GM12878 (cell line): ENCODE results near the gene KAT2B. TPM values are rescaled to one million over a fixed set of nuclear protein-coding genes. Genes with fewer than 3 reads are reported as not detected.

ENCODE experiments used
- CEBPZ ChIP-seq: fragments of 150-350 bp; IDR thresholded peaks from 2 replicates; pipeline ENCODE4 v1.6.1; 2016; ENCODE audit warnings: low read depth, low read length
- FOXM1 ChIP-seq: IDR thresholded peaks from 2 replicates; pipeline ENCODE4 v1.6.1; 2012; ENCODE audit warnings: low read depth, mild to moderate bottlenecking, inconsistent platforms, low read length, moderate library complexity
- IRF4 ChIP-seq: IDR thresholded peaks from 2 replicates; pipeline ENCODE4 v1.6.1; 2011; ENCODE audit warnings: low read depth, low read length
- RCOR1 ChIP-seq: conservative IDR thresholded peaks from 2 replicates; pipeline ENCODE4 v1.6.1; 2012; ENCODE audit warnings: low read depth, low read length, improper control_type of control experiment
- TCF12 ChIP-seq: IDR thresholded peaks from 2 replicates; pipeline ENCODE4 v1.6.1; 2011; ENCODE audit warnings: low read depth, mild to moderate bottlenecking, low read length
- TCF7 ChIP-seq: IDR thresholded peaks from 2 replicates; pipeline ENCODE4 v1.6.1; 2014; ENCODE audit warnings: antibody characterized with exemption, borderline replicate concordance
- polyA plus RNA-seq, 11 experiments: library from polyadenylated mRNA; depleted of rRNA in 4 of 11; unstranded in 6 of 11; stranded (reverse) in 5 of 11; fragments of >200 nt; fragmentation: Nextera tagmentation in 4 of 11; fragmentation: Illumina TruSeq in 1 of 11; extraction: Ambion mirVana in 4 of 11; extraction: Trizol in 1 of 11; gene quantifications; 1 replicate in 1 of 11; 2 replicates in 10 of 11; pipeline versions ENCODE4 v1.2.1 to v1.2.3, GENCODE V29; 2011 to 2016; ENCODE audit warnings: inconsistent platforms in 2 of 11, missing spikeins in 2 of 11, low read depth in 1 of 11
- total RNA-seq, 4 experiments: library from RNA; depleted of rRNA in 3 of 4; stranded (reverse); fragments of >200 nt in 3 of 4; fragmentation: Illumina TruSeq in 1 of 4; extraction: Trizol in 1 of 4; gene quantifications; 2 replicates each; pipeline versions ENCODE4 v1.2.1 to v1.2.3, GENCODE V29; 2013 to 2021
- TF ChIP-seq, protein P1 (sequence below): fragments of 450-650 bp; IDR thresholded peaks from 2 replicates; pipeline ENCODE4 v1.6.1; 2017; ENCODE audit warnings: low read depth, mild to moderate bottlenecking, moderate library complexity
- TF ChIP-seq, protein P2 (sequence below): IDR thresholded peaks from 2 replicates; pipeline ENCODE4 v1.6.1; 2011; ENCODE audit warnings: borderline replicate concordance, low read depth, mild to moderate bottlenecking, moderate library complexity, mixed read lengths, low read length; ENCODE audit not compliant: insufficient read depth; ENCODE audit errors: extremely low read length

The KAT2B gene
- total and polyA plus RNA-seq, 10 of the 15 experiments (the other 5 are each of a cell fraction or from before 2014, with no cell fraction given): 2.9 to 15.2 (median 10.2) TPM

DNA sequence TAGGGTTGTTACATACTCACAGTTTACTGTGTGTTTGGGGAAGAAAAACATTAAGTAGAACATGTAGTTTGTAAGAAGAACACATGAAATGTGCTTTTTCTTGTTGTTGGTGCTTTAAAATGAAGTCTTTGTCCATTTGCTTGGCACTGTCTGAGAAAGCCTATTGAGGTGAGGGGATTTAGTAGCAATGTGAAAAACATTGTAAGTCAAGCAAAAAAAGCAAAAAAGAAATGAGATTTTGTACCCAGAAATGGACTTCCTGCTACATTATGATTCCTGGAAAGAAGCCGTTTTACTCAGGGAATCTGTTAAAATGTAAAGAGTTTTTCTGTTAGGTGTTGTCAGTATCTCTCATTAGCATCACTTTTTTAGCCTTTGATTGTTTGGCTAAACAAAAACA is 59.9 kb downstream of the KAT2B start (continued):
- TF ChIP-seq, protein P1, sequence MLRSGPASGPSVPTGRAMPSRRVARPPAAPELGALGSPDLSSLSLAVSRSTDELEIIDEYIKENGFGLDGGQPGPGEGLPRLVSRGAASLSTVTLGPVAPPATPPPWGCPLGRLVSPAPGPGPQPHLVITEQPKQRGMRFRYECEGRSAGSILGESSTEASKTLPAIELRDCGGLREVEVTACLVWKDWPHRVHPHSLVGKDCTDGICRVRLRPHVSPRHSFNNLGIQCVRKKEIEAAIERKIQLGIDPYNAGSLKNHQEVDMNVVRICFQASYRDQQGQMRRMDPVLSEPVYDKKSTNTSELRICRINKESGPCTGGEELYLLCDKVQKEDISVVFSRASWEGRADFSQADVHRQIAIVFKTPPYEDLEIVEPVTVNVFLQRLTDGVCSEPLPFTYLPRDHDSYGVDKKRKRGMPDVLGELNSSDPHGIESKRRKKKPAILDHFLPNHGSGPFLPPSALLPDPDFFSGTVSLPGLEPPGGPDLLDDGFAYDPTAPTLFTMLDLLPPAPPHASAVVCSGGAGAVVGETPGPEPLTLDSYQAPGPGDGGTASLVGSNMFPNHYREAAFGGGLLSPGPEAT: no peak
- TF ChIP-seq IRF4 (no peak), FOXM1 (no peak), TCF7 (no peak), CEBPZ (no peak), TCF12 (no peak), RCOR1 (no peak)
- TF ChIP-seq, protein P2, sequence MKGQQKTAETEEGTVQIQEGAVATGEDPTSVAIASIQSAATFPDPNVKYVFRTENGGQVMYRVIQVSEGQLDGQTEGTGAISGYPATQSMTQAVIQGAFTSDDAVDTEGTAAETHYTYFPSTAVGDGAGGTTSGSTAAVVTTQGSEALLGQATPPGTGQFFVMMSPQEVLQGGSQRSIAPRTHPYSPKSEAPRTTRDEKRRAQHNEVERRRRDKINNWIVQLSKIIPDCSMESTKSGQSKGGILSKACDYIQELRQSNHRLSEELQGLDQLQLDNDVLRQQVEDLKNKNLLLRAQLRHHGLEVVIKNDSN: no peak
